Forelimb muscle (tissue), 1 donor: Measurements from ENCODE around the gene KLHDC1. TPM values are rescaled to one million over a fixed set of nuclear protein-coding genes. Genes with fewer than 3 reads are reported as not detected.
"Not testable (repeated sequence)": the region's sequence is repeated elsewhere in the genome, so short reads cannot be mapped to it uniquely, and the experiment has no call there.

ENCODE experiments used
- DNase-seq: peaks from one replicate; pipeline ENCODE4 v3.0.0-alpha.2; 2013; ENCODE audit warnings: low read depth
- polyA plus RNA-seq: library from polyadenylated mRNA; unstranded; fragments of 120-200 nt; gene quantifications from one replicate; pipeline ENCODE4 v1.2.1, GENCODE V29; 2013; ENCODE audit not compliant: insufficient read length

Gene KLHDC1
- 5.1 TPM for polyA plus RNA-seq

- peak; percentile 60 for DNase-seq
Measured at GRCh38 chr14:49692811-49693734, at the start of gene KLHDC1. Gene KLHDC1 (plus strand): TSS chr14:49693120. CDS start chr14:49693195, 75 bp downstream.

GRCh38 chr14:49653508-49653907 lies 39.4 kb upstream of the KLHDC1 start:
- DNase-seq, result no peak

- DNase-seq, result no peak
Measured at GRCh38 chr14:49654511-49654910, 38.4 kb upstream of the KLHDC1 start.

- not testable (repeated sequence) for DNase-seq
Measured at GRCh38 chr14:49657500-49657899, 35.4 kb upstream of the KLHDC1 start.

- no peak for DNase-seq
Measured at GRCh38 chr14:49659526-49660455, 33.1 kb upstream of the KLHDC1 start.

GRCh38 chr14:49670475-49670874 lies 22.4 kb upstream of the KLHDC1 start:
- DNase-seq, result no peak

GRCh38 chr14:49673586-49673985 lies 19.3 kb upstream of the KLHDC1 start:
- DNase-seq, result no peak

GRCh38 chr14:49677643-49678042 lies 15.3 kb upstream of the KLHDC1 start:
- DNase-seq, result no peak

GRCh38 chr14:49679271-49679670 lies 13.6 kb upstream of the KLHDC1 start:
- DNase-seq, result no peak

- no peak for DNase-seq
Measured at GRCh38 chr14:49686425-49686824, 6.5 kb upstream of the KLHDC1 start.

- peak; percentile 28 for DNase-seq
Measured at GRCh38 chr14:49687942-49688700, 4.8 kb upstream of the KLHDC1 start, which contains the start of gene POLE2. Gene POLE2 (minus strand): TSS chr14:49688214. CDS start chr14:49688203, 11 bp downstream.

- no peak for DNase-seq
Measured at GRCh38 chr14:49688701-49689030, 4.3 kb upstream of the KLHDC1 start.

- DNase-seq, result no peak
Measured at GRCh38 chr14:49691031-49691430, 1.9 kb upstream of the KLHDC1 start.

- DNase-seq, result peak; percentile 1
Measured at GRCh38 chr14:49692193-49692757, 645 bp upstream of the KLHDC1 start.

GRCh38 chr14:49693735-49694124 lies 810 bp downstream of the KLHDC1 start:
- not testable (repeated sequence) for DNase-seq

- DNase-seq, result no peak
Measured at GRCh38 chr14:49702725-49703124, 9.8 kb downstream of the KLHDC1 start.

- no peak for DNase-seq
Measured at GRCh38 chr14:49703965-49704364, 11.0 kb downstream of the KLHDC1 start.

GRCh38 chr14:49704471-49704870 lies 11.6 kb downstream of the KLHDC1 start:
- DNase-seq, result not testable (repeated sequence)

- DNase-seq, result not testable (repeated sequence)
Measured at GRCh38 chr14:49710993-49711392, 18.1 kb downstream of the KLHDC1 start.

- DNase-seq, result no peak
Measured at GRCh38 chr14:49720744-49721143, 27.8 kb downstream of the KLHDC1 start.
